Measurements from ENCODE around the gene ADAMTSL5.

ADAMTSL5 gene

GRCh38 chr19:1505012-1505411 lies 7.8 kb downstream of the ADAMTSL5 start:
- peaks cover 8% of the 10 kb centered on the region for H3K4me1 ChIP-seq (ENCODE audit: insufficient read depth, low read length, poor library complexity, severe bottlenecking)
- no peaks in the 10 kb centered on the region for H3K36me3 ChIP-seq (ENCODE audit: insufficient read depth, low read length)
- H3K9me2 ChIP-seq (replicated peaks; ENCODE audit: low read depth, low read length) = no peaks in the 10 kb centered on the region
- no peaks in the 10 kb centered on the region for H4K20me1 ChIP-seq (ENCODE audit: insufficient read depth, low read length, poor library complexity, severe bottlenecking)
- no peaks in the 10 kb centered on the region for H3K9me3 ChIP-seq (ENCODE audit: insufficient read depth, low read depth, low read length)
- H3F3A ChIP-seq (ENCODE audit: low read depth) = 0 out of 2 replicates have a peak, but pooled peaks cover 6% of the 10 kb centered on the region
- no peak overlapping the region for H2AFZ ChIP-seq (ENCODE audit: low read length)
- H3K4me3 ChIP-seq (ENCODE audit: low read length, poor library complexity, severe bottlenecking) = no peak overlapping the region
- no peak overlapping the region for H3K4me2 ChIP-seq (ENCODE audit: low read depth, low read length, poor library complexity, severe bottlenecking)
- no peaks in the 10 kb centered on the region for H3K79me2 ChIP-seq (ENCODE audit: insufficient read depth, low read length)
- no peaks in the 10 kb centered on the region for H3K27me3 ChIP-seq (ENCODE audit: insufficient read depth, low read length, poor library complexity, severe bottlenecking)
- no peak overlapping the region for H3K9ac ChIP-seq (ENCODE audit: low read depth, low read length, poor library complexity, severe bottlenecking)
- TF ChIP-seq CTCF (conservative IDR thresholded peaks at IDR 0.05; ENCODE audit: low read length) (no peak), EZH2phosphoT487 (IDR thresholded peaks at IDR 0.05; ENCODE audit: borderline replicate concordance) (no peak)

- no peak overlapping the region for H3K4me3 ChIP-seq (ENCODE audit: low read length, poor library complexity, severe bottlenecking)
- H3K4me1 ChIP-seq (ENCODE audit: insufficient read depth, low read length, poor library complexity, severe bottlenecking) = peaks cover 8% of the 10 kb centered on the region
Measured at GRCh38 chr19:1503925-1504773, 8.7 kb downstream of the ADAMTSL5 start.

GRCh38 chr19:1503089-1503924 lies 9.5 kb downstream of the ADAMTSL5 start:
- Histone ChIP-seq H3K27me3 (ENCODE audit: insufficient read depth, low read length, poor library complexity, severe bottlenecking) (no peaks in the 10 kb centered on the region), H3K36me3 (ENCODE audit: insufficient read depth, low read length) (no peaks in the 10 kb centered on the region), H3K4me2 (ENCODE audit: low read depth, low read length, poor library complexity, severe bottlenecking) (peak overlapping the region; percentile 9), H3K79me2 (ENCODE audit: insufficient read depth, low read length) (no peaks in the 10 kb centered on the region), H3K9me3 (ENCODE audit: insufficient read depth, low read depth, low read length) (no peaks in the 10 kb centered on the region), H3K4me1 (ENCODE audit: insufficient read depth, low read length, poor library complexity, severe bottlenecking) (peaks cover 5% of the 10 kb centered on the region), H3F3A (ENCODE audit: low read depth) (0 out of 2 replicates have a peak, but pooled peaks cover 2% of the 10 kb centered on the region), H2AFZ (ENCODE audit: low read length) (peak overlapping the region; percentile 74), H3K4me3 (ENCODE audit: low read length, poor library complexity, severe bottlenecking) (no peak overlapping the region), H3K9me2 (replicated peaks; ENCODE audit: low read depth, low read length) (no peaks in the 10 kb centered on the region), H4K20me1 (ENCODE audit: insufficient read depth, low read length, poor library complexity, severe bottlenecking) (no peaks in the 10 kb centered on the region), H3K9ac (ENCODE audit: low read depth, low read length, poor library complexity, severe bottlenecking) (no peak overlapping the region)
- TF ChIP-seq EZH2phosphoT487 (IDR thresholded peaks at IDR 0.05; ENCODE audit: borderline replicate concordance) = no peak
- peak; percentile 73 for TF ChIP-seq CTCF (conservative IDR thresholded peaks at IDR 0.05; ENCODE audit: low read length)

More at GRCh38 chr19:1503925-1504773, 8.7 kb downstream of the ADAMTSL5 start:
- H3K4me2 ChIP-seq (ENCODE audit: low read depth, low read length, poor library complexity, severe bottlenecking) = peak overlapping the region; percentile 9
- H2AFZ ChIP-seq (ENCODE audit: low read length) = peak overlapping the region; percentile 18; the same call in 1 of the 2 replicates
- H3K36me3 ChIP-seq (ENCODE audit: insufficient read depth, low read length) = no peaks in the 10 kb centered on the region
- H3F3A ChIP-seq (ENCODE audit: low read depth) = 0 out of 2 replicates have a peak, but pooled peaks cover 6% of the 10 kb centered on the region
- H3K79me2 ChIP-seq (ENCODE audit: insufficient read depth, low read length) = no peaks in the 10 kb centered on the region
- H3K27me3 ChIP-seq (ENCODE audit: insufficient read depth, low read length, poor library complexity, severe bottlenecking) = no peaks in the 10 kb centered on the region
- no peaks in the 10 kb centered on the region for H3K9me3 ChIP-seq (ENCODE audit: insufficient read depth, low read depth, low read length)
- no peaks in the 10 kb centered on the region for H4K20me1 ChIP-seq (ENCODE audit: insufficient read depth, low read length, poor library complexity, severe bottlenecking)
- no peak overlapping the region for H3K9ac ChIP-seq (ENCODE audit: low read depth, low read length, poor library complexity, severe bottlenecking)
- no peak for TF ChIP-seq EZH2phosphoT487 (IDR thresholded peaks at IDR 0.05; ENCODE audit: borderline replicate concordance)
- no peak for TF ChIP-seq CTCF (conservative IDR thresholded peaks at IDR 0.05; ENCODE audit: low read length)
- no peaks in the 10 kb centered on the region for H3K9me2 ChIP-seq (replicated peaks; ENCODE audit: low read depth, low read length)
